Esophagus squamous epithelium (tissue), 4 donors: ENCODE results near the gene PSME3.

Experiments used
- POLR2A ChIP-seq, 4 donors: fragments of 450-650 bp; IDR thresholded peaks; one replicate each; pipeline ENCODE4 v1.6.1; 2017; ENCODE audit warnings: antibody characterized with exemption in 4 of 4, mild to moderate bottlenecking in 4 of 4, moderate library complexity in 3 of 4
- TF ChIP-seq, protein P1 (sequence below), 6 experiments: fragments of 450-650 bp in 4 of 6; fragments of 200-600 bp in 2 of 6; sonication (generic) in 2 of 6; IDR thresholded peaks; one replicate each; pipeline ENCODE4 v1.5.1; 2016 to 2019; ENCODE audit warnings: antibody characterized with exemption in 6 of 6, mild to moderate bottlenecking in 4 of 6, moderate library complexity in 4 of 6

DNA sequence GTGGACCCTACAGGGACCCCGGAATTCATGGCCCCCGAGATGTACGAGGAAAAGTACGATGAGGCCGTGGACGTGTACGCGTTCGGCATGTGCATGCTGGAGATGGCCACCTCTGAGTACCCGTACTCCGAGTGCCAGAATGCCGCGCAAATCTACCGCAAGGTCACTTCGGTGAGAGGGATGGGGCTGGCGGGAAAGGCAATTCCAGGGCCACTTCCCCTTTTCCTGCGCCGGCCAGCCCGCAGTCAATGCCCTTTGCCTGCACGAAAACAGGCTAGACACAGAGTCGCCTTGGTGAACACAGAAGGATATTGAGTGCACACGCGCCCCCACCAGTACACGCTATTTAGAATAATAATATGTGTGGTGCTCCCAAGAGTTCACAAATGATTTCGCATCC, 48.8 kb upstream of the PSME3 start:
- TF ChIP-seq, protein P1, sequence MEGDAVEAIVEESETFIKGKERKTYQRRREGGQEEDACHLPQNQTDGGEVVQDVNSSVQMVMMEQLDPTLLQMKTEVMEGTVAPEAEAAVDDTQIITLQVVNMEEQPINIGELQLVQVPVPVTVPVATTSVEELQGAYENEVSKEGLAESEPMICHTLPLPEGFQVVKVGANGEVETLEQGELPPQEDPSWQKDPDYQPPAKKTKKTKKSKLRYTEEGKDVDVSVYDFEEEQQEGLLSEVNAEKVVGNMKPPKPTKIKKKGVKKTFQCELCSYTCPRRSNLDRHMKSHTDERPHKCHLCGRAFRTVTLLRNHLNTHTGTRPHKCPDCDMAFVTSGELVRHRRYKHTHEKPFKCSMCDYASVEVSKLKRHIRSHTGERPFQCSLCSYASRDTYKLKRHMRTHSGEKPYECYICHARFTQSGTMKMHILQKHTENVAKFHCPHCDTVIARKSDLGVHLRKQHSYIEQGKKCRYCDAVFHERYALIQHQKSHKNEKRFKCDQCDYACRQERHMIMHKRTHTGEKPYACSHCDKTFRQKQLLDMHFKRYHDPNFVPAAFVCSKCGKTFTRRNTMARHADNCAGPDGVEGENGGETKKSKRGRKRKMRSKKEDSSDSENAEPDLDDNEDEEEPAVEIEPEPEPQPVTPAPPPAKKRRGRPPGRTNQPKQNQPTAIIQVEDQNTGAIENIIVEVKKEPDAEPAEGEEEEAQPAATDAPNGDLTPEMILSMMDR (IDR thresholded peaks at IDR 0.05), result no peak
- TF ChIP-seq POLR2A (IDR thresholded peaks at IDR 0.05), result no peak
